ENCODE data around the gene CPA1.

The CPA1 gene

GRCh38 chr7:130379921-130380860 is at the start of gene CPA1:
CPA1 (plus strand) TSS chr7:130380494; CDS start chr7:130380521, 27 bp downstream.
- no peak for DNase-seq (ENCODE audit: low spot score)

- DNase-seq (ENCODE audit: low spot score) = no peak
Measured at GRCh38 chr7:130332259-130333053, 47.8 kb upstream of the CPA1 start.

GRCh38 chr7:130333832-130334231 is 46.5 kb upstream of the CPA1 start:
- no peak for DNase-seq (ENCODE audit: low spot score)

- DNase-seq (ENCODE audit: low spot score) = no peak
Measured at GRCh38 chr7:130334274-130334673, 46.0 kb upstream of the CPA1 start.

GRCh38 chr7:130337410-130337971 is 42.8 kb upstream of the CPA1 start:
- no peak for DNase-seq (ENCODE audit: low spot score)

- DNase-seq (ENCODE audit: low spot score) = no peak
Measured at GRCh38 chr7:130338233-130338632, 42.1 kb upstream of the CPA1 start.

GRCh38 chr7:130341882-130342281 is 38.4 kb upstream of the CPA1 start:
- no peak for DNase-seq (ENCODE audit: low spot score)

GRCh38 chr7:130342701-130343380 is 37.5 kb upstream of the CPA1 start:
- no peak for DNase-seq (ENCODE audit: low spot score)

- no peak for DNase-seq (ENCODE audit: low spot score)
Measured at GRCh38 chr7:130344271-130344866, 35.9 kb upstream of the CPA1 start, which contains the start of gene CPA5. CPA5 (plus strand) TSS chr7:130344816; CDS start chr7:130346486, 1,670 bp downstream.

- no peak for DNase-seq (ENCODE audit: low spot score)
Measured at GRCh38 chr7:130345136-130345535, 35.2 kb upstream of the CPA1 start.

- DNase-seq (ENCODE audit: low spot score) = no peak
Measured at GRCh38 chr7:130345725-130346124, 34.6 kb upstream of the CPA1 start.

- no peak for DNase-seq (ENCODE audit: low spot score)
Measured at GRCh38 chr7:130346177-130346905, 34.0 kb upstream of the CPA1 start.

- DNase-seq (ENCODE audit: low spot score) = no peak
Measured at GRCh38 chr7:130346941-130347340, 33.4 kb upstream of the CPA1 start.

- DNase-seq (ENCODE audit: low spot score) = no peak
Measured at GRCh38 chr7:130349911-130350782, 30.1 kb upstream of the CPA1 start.

GRCh38 chr7:130350945-130351790 is 29.1 kb upstream of the CPA1 start:
- DNase-seq (ENCODE audit: low spot score) = no peak

GRCh38 chr7:130351791-130352090 is 28.6 kb upstream of the CPA1 start:
- no peak for DNase-seq (ENCODE audit: low spot score)

- DNase-seq (ENCODE audit: low spot score) = peak; percentile 36
Measured at GRCh38 chr7:130352194-130353074, 27.9 kb upstream of the CPA1 start.

GRCh38 chr7:130353196-130353595 is 27.1 kb upstream of the CPA1 start:
- no peak for DNase-seq (ENCODE audit: low spot score)

Data from LoVo (cell line).